NCI-H748 (cell line): ENCODE measurements around the gene CNGB1.
A peak's percentile ranks its signal among the peaks of the same experiment; 100 is the strongest.
"Not testable (repeated sequence)": the region's sequence is repeated elsewhere in the genome, so short reads cannot be mapped to it uniquely, and the experiment has no call there.

Experiments
- DNase-seq: peaks from one replicate; lab custom pipeline; 2025; ENCODE audit not compliant: unreplicated experiment; lab: John Stamatoyannopoulos, UW

The CNGB1 gene

GRCh38 chr16:57997528-57998265, 26.8 kb upstream of the CNGB1 start:
- no peak for DNase-seq

DNA sequence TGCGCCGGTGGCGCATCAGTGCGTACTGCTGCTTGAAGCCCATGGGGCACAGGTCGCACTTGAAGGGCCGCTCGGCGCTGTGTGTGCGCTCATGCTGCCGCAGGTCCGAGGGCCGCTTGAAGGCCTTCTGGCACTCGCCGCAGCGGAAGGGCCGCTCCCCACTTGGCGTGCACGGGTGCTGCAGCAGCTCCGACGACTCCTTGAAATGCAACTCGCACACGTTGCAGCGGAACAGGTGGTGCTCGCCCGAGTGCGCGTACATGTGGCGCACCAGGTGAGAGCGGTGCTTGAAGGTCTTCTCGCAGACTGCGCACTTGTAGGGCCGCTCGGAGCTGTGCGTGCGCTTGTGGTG, 26.2 kb upstream of the CNGB1 start:
- no peak for DNase-seq

GRCh38 chr16:57996406-57997175, 25.7 kb upstream of the CNGB1 start:
- no peak for DNase-seq

GRCh38 chr16:57995721-57996405, 24.9 kb upstream of the CNGB1 start:
- DNase-seq: no peak

GRCh38 chr16:57994778-57995177, 23.9 kb upstream of the CNGB1 start:
- DNase-seq: peak; percentile 33

- DNase-seq: no peak
These were observed 23.4 kb upstream of the CNGB1 start for GRCh38 chr16:57994361-57994760.

GRCh38 chr16:57993897-57994296, 23.0 kb upstream of the CNGB1 start:
- DNase-seq: no peak

GRCh38 chr16:57993438-57993837, 22.5 kb upstream of the CNGB1 start:
- DNase-seq: no peak

DNA sequence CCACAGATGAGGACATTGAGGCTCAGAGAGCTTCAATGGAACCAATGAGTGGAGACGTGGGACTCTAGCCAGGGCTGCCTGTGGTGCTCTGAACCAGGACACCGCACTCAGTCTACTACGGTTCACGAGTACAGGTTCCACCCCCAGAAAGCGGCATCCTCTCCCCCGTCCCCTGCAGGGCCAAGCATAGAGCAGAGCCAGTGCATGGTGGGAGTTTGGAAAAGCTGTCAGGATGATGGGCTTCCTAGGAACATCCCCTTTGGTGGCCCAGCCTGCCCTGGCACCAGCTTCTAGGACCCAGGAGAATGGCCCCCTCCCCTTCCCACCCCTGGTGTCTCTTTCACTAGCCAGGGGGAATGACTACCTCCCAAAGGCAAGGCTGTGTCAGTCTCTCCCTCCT, 21.2 kb upstream of the CNGB1 start:
- DNase-seq: no peak

DNA sequence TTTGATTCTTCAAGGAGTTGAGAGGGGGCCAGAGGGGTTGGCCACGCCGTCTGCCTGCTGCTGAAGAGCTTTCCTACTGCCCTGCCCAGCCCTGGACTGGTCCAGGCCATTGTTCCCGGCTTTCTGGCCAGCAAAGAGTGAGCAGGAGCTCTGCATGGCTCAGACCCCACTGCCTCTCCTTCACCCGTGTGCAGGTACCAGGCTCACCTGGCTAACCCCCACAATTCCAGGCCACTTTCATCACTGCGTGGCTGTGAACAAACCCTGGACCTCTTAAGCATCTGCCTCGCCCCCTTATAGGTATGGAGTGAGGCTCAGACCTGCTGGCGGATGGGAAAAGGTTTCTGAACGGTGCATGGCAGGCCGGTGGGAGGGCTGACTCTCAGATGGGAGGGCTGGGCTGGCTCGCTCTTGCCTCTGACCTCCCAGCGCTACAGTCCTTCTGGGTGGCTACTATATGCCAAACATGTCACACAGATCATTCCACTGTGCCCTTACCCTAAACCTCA, 20.7 kb upstream of the CNGB1 start:
- DNase-seq: no peak

GRCh38 chr16:57988929-57989328, 18.0 kb upstream of the CNGB1 start:
- no peak for DNase-seq

GRCh38 chr16:57987441-57988177, 16.7 kb upstream of the CNGB1 start:
- DNase-seq: no peak

DNA sequence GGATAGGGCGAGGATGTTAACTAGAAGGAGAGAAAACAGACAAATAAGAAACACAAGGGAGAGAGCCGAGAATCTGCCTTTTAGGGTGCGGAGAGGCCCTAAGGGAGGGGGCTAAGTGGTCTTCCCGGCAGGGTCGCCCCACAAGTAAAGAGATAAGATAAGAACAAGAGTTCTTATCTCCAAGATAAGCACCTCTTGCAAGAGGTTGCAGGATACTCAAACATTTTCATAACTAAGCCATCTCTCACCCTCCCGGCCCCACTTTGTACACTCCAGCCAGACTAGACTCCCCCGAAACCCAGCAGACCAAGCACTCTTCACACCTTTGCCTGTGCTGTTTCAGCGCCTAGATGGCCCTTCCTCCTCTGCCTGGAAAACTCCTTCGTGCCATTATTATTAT, 15.3 kb upstream of the CNGB1 start:
- no peak for DNase-seq

- no peak for DNase-seq
These were observed 14.6 kb upstream of the CNGB1 start for GRCh38 chr16:57985204-57986181.

GRCh38 chr16:57984443-57985203, 13.7 kb upstream of the CNGB1 start:
- DNase-seq: peak; percentile 48

- no peak for DNase-seq
These were observed 11.5 kb upstream of the CNGB1 start for GRCh38 chr16:57982385-57982784.

DNA sequence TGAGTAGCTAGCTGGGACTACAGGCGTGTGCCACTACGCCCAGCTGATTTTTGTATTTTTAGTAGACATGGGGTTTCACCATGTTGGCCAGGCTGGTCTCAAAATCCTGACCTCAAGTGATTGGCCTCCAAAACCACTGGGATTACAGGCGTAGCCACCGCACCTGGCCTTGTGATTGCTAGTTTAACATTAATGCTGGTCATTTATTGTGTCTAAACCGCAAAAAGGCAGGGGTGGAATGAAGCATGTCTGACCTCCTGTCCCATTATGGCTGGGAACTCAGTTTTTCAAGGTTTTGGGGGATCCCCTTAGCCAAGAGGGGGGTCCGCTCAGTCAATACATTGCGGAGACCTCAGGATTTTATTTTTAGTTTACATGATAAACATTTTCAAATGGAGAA, 10.7 kb upstream of the CNGB1 start:
- no peak for DNase-seq

DNA sequence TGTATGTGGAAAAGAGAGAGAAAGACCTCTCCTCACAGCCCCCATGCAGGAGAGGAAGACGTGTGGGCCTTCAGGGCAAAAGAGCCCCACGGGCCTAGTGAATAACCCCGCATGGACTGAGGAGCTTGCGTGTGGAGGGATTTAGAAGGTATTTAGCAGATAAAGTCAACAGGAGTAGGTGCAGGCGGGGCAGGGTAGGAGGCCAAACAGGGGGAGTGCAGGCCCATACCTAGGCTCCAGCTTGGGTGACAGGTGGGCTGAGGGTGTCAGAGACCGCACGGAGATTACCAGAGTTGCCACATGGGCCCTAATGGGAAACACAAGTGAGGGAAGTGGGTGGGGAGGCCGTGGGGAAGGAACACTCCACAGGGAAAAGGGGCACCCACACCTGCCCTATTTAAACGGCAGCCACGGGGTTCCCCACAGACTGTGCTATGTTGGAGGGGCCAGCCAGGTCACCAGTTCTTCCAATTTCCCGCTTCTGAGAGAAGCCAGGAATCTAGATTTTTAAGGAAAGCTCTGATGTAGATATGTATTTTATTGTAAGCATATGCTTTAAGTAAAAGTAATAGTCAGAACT, 8.2 kb upstream of the CNGB1 start:
- no peak for DNase-seq

DNA sequence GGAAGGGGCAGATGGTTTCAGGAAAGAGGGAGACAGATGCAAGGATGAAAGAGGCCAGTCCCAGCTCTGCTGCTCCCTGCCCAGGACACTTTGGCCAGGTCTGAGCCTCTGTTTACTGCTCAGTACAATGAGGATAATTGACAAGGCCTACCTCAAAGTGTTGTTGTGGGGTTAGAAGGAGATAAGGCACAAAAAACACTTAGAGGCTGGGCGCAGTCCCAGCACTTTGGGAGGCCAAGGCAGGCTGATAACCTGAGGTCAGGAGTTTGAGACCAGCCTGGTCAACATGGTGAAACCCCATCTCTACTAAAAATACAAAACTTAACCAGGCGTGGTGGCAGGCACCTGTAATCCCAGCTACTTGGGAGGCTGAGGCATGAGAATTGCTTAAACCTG, 7.1 kb upstream of the CNGB1 start:
- not testable (repeated sequence) for DNase-seq
